Endothelial cell (in vitro differentiated cells): ENCODE data around the gene LCN2. TPM values are rescaled to one million over a fixed set of nuclear protein-coding genes. Genes with fewer than 3 reads are reported as not detected.

Experiments
- DNase-seq: peaks from one replicate; pipeline ENCODE4 v3.0.0; 2021; ENCODE audit warnings: low spot score
- H3K27ac Mint-ChIP-seq: one replicate; pipeline ENCODE4 v1.8.0; 2021; ENCODE audit warnings: mixed read lengths, inconsistent platforms; ENCODE audit not compliant: unreplicated experiment
- H3K27me3 Mint-ChIP-seq: one replicate; pipeline ENCODE4 v1.8.0; 2021; ENCODE audit warnings: mild to moderate bottlenecking, moderate library complexity, mixed read lengths, inconsistent platforms; ENCODE audit not compliant: unreplicated experiment
- H3K36me3 Mint-ChIP-seq: one replicate; pipeline ENCODE4 v1.8.0; 2021; ENCODE audit warnings: mild to moderate bottlenecking, low read depth, mixed read lengths, inconsistent platforms; ENCODE audit not compliant: unreplicated experiment
- H3K4me1 Mint-ChIP-seq: one replicate; pipeline ENCODE4 v1.8.0; 2021; ENCODE audit warnings: mild to moderate bottlenecking, mixed read lengths, inconsistent platforms; ENCODE audit not compliant: unreplicated experiment
- H3K4me3 Mint-ChIP-seq: one replicate; pipeline ENCODE4 v1.8.0; 2021; ENCODE audit warnings: mild to moderate bottlenecking, mixed read lengths, inconsistent platforms; ENCODE audit not compliant: unreplicated experiment
- H3K9me3 Mint-ChIP-seq: one replicate; pipeline ENCODE4 v1.8.0; 2021; ENCODE audit warnings: mixed read lengths, inconsistent platforms; ENCODE audit not compliant: unreplicated experiment
- CTCF ChIP-seq: fragments of 200-600 bp; sonication (generic); IDR thresholded peaks from one replicate; pipeline ENCODE4 v1.5.0; 2021; ENCODE audit warnings: antibody characterized with exemption; ENCODE audit not compliant: unreplicated experiment
- total RNA-seq: library from RNA; stranded (reverse); fragmentation: NEBNext Ultra II Directional; extraction: Animal tissue kit (Norgen Biotek cat#: 25700); gene quantifications from one replicate; pipeline ENCODE4 v1.2.1, GENCODE V29; 2021; ENCODE audit not compliant: unreplicated experiment

LCN2 gene
- total RNA-seq, 1 donor from 2014 or later, result not detected

- no peak overlapping the region for H3K27ac Mint-ChIP-seq
- H3K4me1 Mint-ChIP-seq, result peaks cover 2% of the 10 kb centered on the region
- no peak overlapping the region for H3K4me3 Mint-ChIP-seq
- H3K36me3 Mint-ChIP-seq, result peaks cover 26% of the 10 kb centered on the region
- H3K9me3 Mint-ChIP-seq, result no peaks in the 10 kb centered on the region
- peaks cover 4% of the 10 kb centered on the region for H3K27me3 Mint-ChIP-seq
- no peak for TF ChIP-seq CTCF
- no peak for DNase-seq
These were observed 43.6 kb upstream of the LCN2 start for GRCh38 chr9:128105538-128106175.

- DNase-seq, result no peak
- peaks cover 4% of the 10 kb centered on the region for H3K27me3 Mint-ChIP-seq
- H3K36me3 Mint-ChIP-seq, result peaks cover 26% of the 10 kb centered on the region
- H3K27ac Mint-ChIP-seq, result no peak overlapping the region
- H3K4me1 Mint-ChIP-seq, result no peaks in the 10 kb centered on the region
- peak overlapping the region; percentile 34 for H3K4me3 Mint-ChIP-seq
- H3K9me3 Mint-ChIP-seq, result no peaks in the 10 kb centered on the region
- no peak for TF ChIP-seq CTCF
These were observed 42.9 kb upstream of the LCN2 start for GRCh38 chr9:128106181-128106939.

GRCh38 chr9:128106940-128107467 lies 42.2 kb upstream of the LCN2 start:
- Mint-ChIP-seq H3K27me3 (peaks cover 4% of the 10 kb centered on the region), H3K27ac (no peak overlapping the region), H3K4me1 (no peaks in the 10 kb centered on the region), H3K4me3 (no peak overlapping the region), H3K36me3 (peaks cover 23% of the 10 kb centered on the region), H3K9me3 (no peaks in the 10 kb centered on the region)
- TF ChIP-seq CTCF, result no peak
- DNase-seq, result no peak

DNA sequence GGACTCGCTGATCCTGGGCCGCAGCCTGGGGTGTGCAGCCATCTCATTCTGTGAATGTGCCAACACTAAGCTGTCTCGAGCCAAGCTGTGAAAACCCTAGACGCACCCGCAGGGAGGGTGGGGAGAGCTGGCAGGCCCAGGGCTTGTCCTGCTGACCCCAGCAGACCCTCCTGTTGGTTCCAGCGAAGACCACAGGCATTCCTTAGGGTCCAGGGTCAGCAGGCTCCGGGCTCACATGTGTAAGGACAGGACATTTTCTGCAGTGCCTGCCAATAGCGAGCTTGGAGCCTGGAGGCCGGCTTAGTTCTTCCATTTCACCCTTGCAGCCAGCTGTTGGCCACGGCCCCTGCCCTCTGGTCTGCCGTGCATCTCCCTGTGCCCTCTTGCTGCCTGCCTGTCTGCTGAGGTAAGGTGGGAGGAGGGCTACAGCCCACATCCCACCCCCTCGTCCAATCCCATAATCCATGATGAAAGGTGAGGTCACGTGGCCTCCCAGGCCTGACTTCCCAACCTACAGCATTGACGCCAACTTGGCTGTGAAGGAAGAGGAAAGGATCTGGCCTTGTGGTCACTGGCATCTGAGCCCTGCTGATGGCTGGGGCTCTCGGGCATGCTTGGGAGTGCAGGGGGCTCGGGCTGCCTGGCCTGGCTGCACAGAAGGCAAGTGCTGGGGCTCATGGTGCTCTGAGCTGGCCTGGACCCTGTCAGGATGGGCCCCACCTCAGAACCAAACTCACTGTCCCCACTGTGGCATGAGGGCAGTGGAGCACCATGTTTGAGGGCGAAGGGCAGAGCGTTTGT lies 41.6 kb upstream of the LCN2 start:
- no peaks in the 10 kb centered on the region for H3K9me3 Mint-ChIP-seq
- TF ChIP-seq CTCF, result no peak
- H3K4me3 Mint-ChIP-seq, result no peak overlapping the region
- peaks cover 4% of the 10 kb centered on the region for H3K27me3 Mint-ChIP-seq
- peaks cover 17% of the 10 kb centered on the region for H3K36me3 Mint-ChIP-seq
- no peaks in the 10 kb centered on the region for H3K4me1 Mint-ChIP-seq
- peak overlapping the region; percentile 24 for H3K27ac Mint-ChIP-seq
- DNase-seq, result no peak
